WTC11 (cell line): Measurements from ENCODE around the gene HRC. TPM values are rescaled to one million over a fixed set of nuclear protein-coding genes. Genes with fewer than 3 reads are reported as not detected.

Experiments
- ATAC-seq: fragments of 200-7000 bp; cut with Tn5 transposase; 2 replicates; pipeline ENCODE4 v1.10.0; 2021; ENCODE audit warnings: mild to moderate bottlenecking, moderate library complexity
- CTCF ChIA-PET: fragments of 300-600 bp; sonication (Branson Sonifier 250); formaldehyde crosslinking; loops from one replicate; lab custom pipeline; 2021; ENCODE audit warnings: antibody characterized with exemption; lab: Charles Lee
- POLR2A ChIA-PET: fragments of 350-600 bp; sonication (Branson Sonifier 250); formaldehyde crosslinking; loops from one replicate; lab custom pipeline; 2021; ENCODE audit warnings: antibody characterized with exemption; lab: Charles Lee
- DNase-seq: peaks from one replicate; pipeline ENCODE4 v3.0.0; 2021; ENCODE audit warnings: low spot score
- H3K27ac Mint-ChIP-seq: 2 replicates; pipeline ENCODE4 v1.8.0; 2021; ENCODE audit warnings: mixed read lengths
- H3K27me3 Mint-ChIP-seq: 2 replicates; pipeline ENCODE4 v1.8.0; 2021; ENCODE audit warnings: low read depth, mild to moderate bottlenecking, moderate library complexity, mixed read lengths
- H3K36me3 Mint-ChIP-seq: 2 replicates; pipeline ENCODE4 v1.8.0; 2021; ENCODE audit warnings: mixed read lengths
- H3K4me1 Mint-ChIP-seq: 2 replicates; pipeline ENCODE4 v1.8.0; 2022; ENCODE audit warnings: mixed read lengths
- H3K4me3 Mint-ChIP-seq: 2 replicates; pipeline ENCODE4 v1.8.0; 2021; ENCODE audit warnings: mild to moderate bottlenecking, moderate library complexity, mixed read lengths
- H3K9me3 Mint-ChIP-seq: 2 replicates; pipeline ENCODE4 v1.8.0; 2021; ENCODE audit warnings: mixed read lengths
- CBFB ChIP-seq: sonication (generic); formaldehyde crosslinking; IDR thresholded peaks from 2 replicates; pipeline ENCODE4 v1.8.1; 2022; ENCODE audit warnings: mild to moderate bottlenecking, low read depth, missing genetic modification reagents
- ELF4 ChIP-seq: sonication (generic); formaldehyde crosslinking; IDR thresholded peaks from 2 replicates; pipeline ENCODE4 v1.8.1; 2022; ENCODE audit warnings: low read depth, mild to moderate bottlenecking, moderate library complexity, missing genetic modification reagents
- EMX1 ChIP-seq: fragments of 250-450 bp; sonication (Bioruptor Pico); IDR thresholded peaks from 2 replicates; pipeline ENCODE4 v1.8.0; 2021; ENCODE audit warnings: mild to moderate bottlenecking
- GABPB1 ChIP-seq: sonication (generic); formaldehyde crosslinking; IDR thresholded peaks from 2 replicates; pipeline ENCODE4 v1.8.1; 2023; ENCODE audit warnings: mild to moderate bottlenecking, missing genetic modification reagents
- JAZF1 ChIP-seq: fragments of 250-450 bp; sonication (Bioruptor Pico); IDR thresholded peaks from 2 replicates; pipeline ENCODE4 v1.9.0; 2021; ENCODE audit warnings: moderate library complexity, mild to moderate bottlenecking, inconsistent platforms
- MAX ChIP-seq: sonication (generic); formaldehyde crosslinking; IDR thresholded peaks from 2 replicates; pipeline ENCODE4 v1.8.0; 2022; ENCODE audit warnings: mild to moderate bottlenecking, missing genetic modification reagents
- NFYB ChIP-seq: sonication (generic); formaldehyde crosslinking; conservative IDR thresholded peaks from 2 replicates; pipeline ENCODE4 v1.8.0; 2022; ENCODE audit warnings: low read depth, missing genetic modification reagents
- NR1H2 ChIP-seq: sonication (generic); formaldehyde crosslinking; IDR thresholded peaks from 2 replicates; pipeline ENCODE4 v1.9.0; 2021; ENCODE audit warnings: mild to moderate bottlenecking, moderate library complexity, missing genetic modification reagents
- NR2C2 ChIP-seq: sonication (generic); formaldehyde crosslinking; IDR thresholded peaks from 2 replicates; pipeline ENCODE4 v1.8.0; 2022; ENCODE audit warnings: mild to moderate bottlenecking, missing genetic modification reagents
- NR3C1 ChIP-seq: sonication (generic); formaldehyde crosslinking; conservative IDR thresholded peaks from 2 replicates; pipeline ENCODE4 v1.8.1; 2023; ENCODE audit warnings: low read depth, mild to moderate bottlenecking, missing genetic modification reagents
- OVOL2 ChIP-seq: fragments of 250-450 bp; sonication (Bioruptor Pico); IDR thresholded peaks from 2 replicates; pipeline ENCODE4 v1.9.0; 2021; ENCODE audit warnings: mild to moderate bottlenecking, borderline replicate concordance
- ZNF671 ChIP-seq: fragments of 250-450 bp; sonication (Bioruptor Pico); IDR thresholded peaks from 2 replicates; pipeline ENCODE4 v1.8.0; 2021; ENCODE audit warnings: mild to moderate bottlenecking
- total RNA-seq: library from RNA; stranded (reverse); gene quantifications from 3 replicates; pipeline ENCODE4 v1.2.3, GENCODE V29; 2021
- TF ChIP-seq, protein P1 (sequence below): fragments of 250-450 bp; sonication (Bioruptor Pico); IDR thresholded peaks from 2 replicates; pipeline ENCODE4 v1.9.0; 2021; ENCODE audit warnings: mild to moderate bottlenecking
- TF ChIP-seq, protein P2 (sequence below): fragments of 250-450 bp; sonication (Bioruptor Pico); IDR thresholded peaks from 2 replicates; pipeline ENCODE4 v1.8.0; 2021; ENCODE audit warnings: mild to moderate bottlenecking
- TF ChIP-seq, protein P3 (sequence below): sonication (generic); formaldehyde crosslinking; IDR thresholded peaks from 2 replicates; pipeline ENCODE4 v1.8.1; 2023; ENCODE audit warnings: mild to moderate bottlenecking, missing genetic modification reagents, borderline replicate concordance
- TF ChIP-seq, protein P4 (sequence below): sonication (generic); formaldehyde crosslinking; IDR thresholded peaks from 2 replicates; pipeline ENCODE4 v1.8.1; 2022; ENCODE audit warnings: low read depth, mild to moderate bottlenecking, moderate library complexity, missing genetic modification reagents, borderline replicate concordance

The HRC gene
- total RNA-seq, 1 experiment from 2014 or later, result 1.9 TPM

GRCh38 chr19:49142866-49143335 is 12.3 kb downstream of the HRC start (continued):
- TF ChIP-seq NR3C1 (CRISPR knock-in tag), result no peak
- no peak for TF ChIP-seq EMX1
- TF ChIP-seq MAX (CRISPR knock-in tag), result peak; percentile 51
- peak; percentile 74 for TF ChIP-seq NFYB (CRISPR knock-in tag)
- no peak for TF ChIP-seq GABPB1
- TF ChIP-seq OVOL2, result no peak
- TF ChIP-seq JAZF1 (CRISPR knock-in tag), result no peak
- TF ChIP-seq, protein P1, sequence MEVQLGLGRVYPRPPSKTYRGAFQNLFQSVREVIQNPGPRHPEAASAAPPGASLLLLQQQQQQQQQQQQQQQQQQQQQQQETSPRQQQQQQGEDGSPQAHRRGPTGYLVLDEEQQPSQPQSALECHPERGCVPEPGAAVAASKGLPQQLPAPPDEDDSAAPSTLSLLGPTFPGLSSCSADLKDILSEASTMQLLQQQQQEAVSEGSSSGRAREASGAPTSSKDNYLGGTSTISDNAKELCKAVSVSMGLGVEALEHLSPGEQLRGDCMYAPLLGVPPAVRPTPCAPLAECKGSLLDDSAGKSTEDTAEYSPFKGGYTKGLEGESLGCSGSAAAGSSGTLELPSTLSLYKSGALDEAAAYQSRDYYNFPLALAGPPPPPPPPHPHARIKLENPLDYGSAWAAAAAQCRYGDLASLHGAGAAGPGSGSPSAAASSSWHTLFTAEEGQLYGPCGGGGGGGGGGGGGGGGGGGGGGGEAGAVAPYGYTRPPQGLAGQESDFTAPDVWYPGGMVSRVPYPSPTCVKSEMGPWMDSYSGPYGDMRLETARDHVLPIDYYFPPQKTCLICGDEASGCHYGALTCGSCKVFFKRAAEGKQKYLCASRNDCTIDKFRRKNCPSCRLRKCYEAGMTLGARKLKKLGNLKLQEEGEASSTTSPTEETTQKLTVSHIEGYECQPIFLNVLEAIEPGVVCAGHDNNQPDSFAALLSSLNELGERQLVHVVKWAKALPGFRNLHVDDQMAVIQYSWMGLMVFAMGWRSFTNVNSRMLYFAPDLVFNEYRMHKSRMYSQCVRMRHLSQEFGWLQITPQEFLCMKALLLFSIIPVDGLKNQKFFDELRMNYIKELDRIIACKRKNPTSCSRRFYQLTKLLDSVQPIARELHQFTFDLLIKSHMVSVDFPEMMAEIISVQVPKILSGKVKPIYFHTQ, result no peak
- no peak for TF ChIP-seq NR2C2 (CRISPR knock-in tag)
- no peak for TF ChIP-seq ZNF671 (CRISPR knock-in tag)

DNA sequence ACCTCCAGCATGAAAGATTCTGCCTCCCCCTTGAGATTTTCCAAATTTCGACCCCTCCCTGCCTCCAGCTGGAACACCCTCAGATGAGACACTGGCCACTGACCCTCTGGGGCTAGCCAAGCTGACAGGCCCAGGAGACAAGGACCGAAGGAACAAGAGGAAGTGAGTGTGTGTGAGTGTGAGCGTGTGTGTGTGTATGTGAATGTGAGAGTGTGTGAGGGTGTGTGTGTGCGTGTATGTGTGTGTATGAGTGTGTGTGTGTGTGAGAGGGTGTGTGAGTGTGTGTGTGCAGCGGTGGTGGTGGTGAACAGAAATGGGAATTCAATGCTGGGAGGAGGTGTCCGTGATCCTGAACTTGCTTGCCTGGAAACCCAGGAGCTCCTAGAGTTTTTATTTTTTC is 13.8 kb downstream of the HRC start:
- Mint-ChIP-seq H3K36me3 (peaks cover 8% of the 10 kb centered on the region), H3K4me1 (peaks cover 21% of the 10 kb centered on the region), H3K27me3 (peaks cover 35% of the 10 kb centered on the region), H3K9me3 (no peaks in the 10 kb centered on the region), H3K27ac (no peak overlapping the region; the same call in 1 of the 2 replicates), H3K4me3 (peak overlapping the region; percentile 15)
- ChIA-PET CTCF (interaction anchor here (2.9 kb wide), 1 partner anchor 58 kb away, joined by 10 read pairs; no protein-coding TSS in a partner anchor), POLR2A (no interaction called here)
- ATAC-seq (no peak), DNase-seq (no peak)
- TF ChIP-seq, protein P2, sequence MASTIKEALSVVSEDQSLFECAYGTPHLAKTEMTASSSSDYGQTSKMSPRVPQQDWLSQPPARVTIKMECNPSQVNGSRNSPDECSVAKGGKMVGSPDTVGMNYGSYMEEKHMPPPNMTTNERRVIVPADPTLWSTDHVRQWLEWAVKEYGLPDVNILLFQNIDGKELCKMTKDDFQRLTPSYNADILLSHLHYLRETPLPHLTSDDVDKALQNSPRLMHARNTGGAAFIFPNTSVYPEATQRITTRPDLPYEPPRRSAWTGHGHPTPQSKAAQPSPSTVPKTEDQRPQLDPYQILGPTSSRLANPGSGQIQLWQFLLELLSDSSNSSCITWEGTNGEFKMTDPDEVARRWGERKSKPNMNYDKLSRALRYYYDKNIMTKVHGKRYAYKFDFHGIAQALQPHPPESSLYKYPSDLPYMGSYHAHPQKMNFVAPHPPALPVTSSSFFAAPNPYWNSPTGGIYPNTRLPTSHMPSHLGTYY (CRISPR knock-in tag), result no peak

DNA sequence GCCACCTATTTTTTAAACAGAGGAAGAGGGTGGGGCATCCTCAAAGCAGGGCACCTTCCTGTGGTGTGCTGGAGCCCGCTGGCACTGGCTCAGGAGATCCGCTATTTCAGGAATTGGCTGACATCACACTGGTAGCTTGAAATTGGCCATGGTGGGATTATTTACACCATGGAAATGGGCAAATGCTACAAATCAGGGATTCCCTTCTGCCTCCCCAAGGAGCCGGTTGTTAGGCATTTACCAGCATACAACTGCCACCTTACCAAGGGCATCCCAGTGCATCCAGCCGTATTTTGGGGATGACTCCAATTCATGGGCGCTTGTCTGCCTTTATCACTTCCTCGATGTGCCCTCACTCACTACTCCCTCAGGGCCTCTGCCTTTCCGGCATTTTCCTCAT is 14.2 kb downstream of the HRC start:
- Mint-ChIP-seq H3K36me3 (peaks cover 11% of the 10 kb centered on the region), H3K27me3 (peaks cover 35% of the 10 kb centered on the region)

More for the DNA sequence above, 14.2 kb downstream of the HRC start:
- Mint-ChIP-seq H3K4me3 (peak overlapping the region; percentile 15), H3K4me1 (peaks cover 22% of the 10 kb centered on the region), H3K9me3 (no peaks in the 10 kb centered on the region), H3K27ac (no peak overlapping the region; the same call in 1 of the 2 replicates)
- ChIA-PET POLR2A (interaction anchor here (0.7 kb wide), 1 partner anchor 218 kb away, joined by 3 read pairs; no protein-coding TSS in a partner anchor), CTCF (interaction anchor here (0.7 to 2.9 kb wide), 3 partner anchors 43 to 85 kb away, joined by 3 to 12 read pairs (median 10); no protein-coding TSS in a partner anchor)
- DNase-seq, result no peak
- no peak for ATAC-seq
- no peak for TF ChIP-seq NR1H2 (CRISPR knock-in tag)
- TF ChIP-seq, protein P3, sequence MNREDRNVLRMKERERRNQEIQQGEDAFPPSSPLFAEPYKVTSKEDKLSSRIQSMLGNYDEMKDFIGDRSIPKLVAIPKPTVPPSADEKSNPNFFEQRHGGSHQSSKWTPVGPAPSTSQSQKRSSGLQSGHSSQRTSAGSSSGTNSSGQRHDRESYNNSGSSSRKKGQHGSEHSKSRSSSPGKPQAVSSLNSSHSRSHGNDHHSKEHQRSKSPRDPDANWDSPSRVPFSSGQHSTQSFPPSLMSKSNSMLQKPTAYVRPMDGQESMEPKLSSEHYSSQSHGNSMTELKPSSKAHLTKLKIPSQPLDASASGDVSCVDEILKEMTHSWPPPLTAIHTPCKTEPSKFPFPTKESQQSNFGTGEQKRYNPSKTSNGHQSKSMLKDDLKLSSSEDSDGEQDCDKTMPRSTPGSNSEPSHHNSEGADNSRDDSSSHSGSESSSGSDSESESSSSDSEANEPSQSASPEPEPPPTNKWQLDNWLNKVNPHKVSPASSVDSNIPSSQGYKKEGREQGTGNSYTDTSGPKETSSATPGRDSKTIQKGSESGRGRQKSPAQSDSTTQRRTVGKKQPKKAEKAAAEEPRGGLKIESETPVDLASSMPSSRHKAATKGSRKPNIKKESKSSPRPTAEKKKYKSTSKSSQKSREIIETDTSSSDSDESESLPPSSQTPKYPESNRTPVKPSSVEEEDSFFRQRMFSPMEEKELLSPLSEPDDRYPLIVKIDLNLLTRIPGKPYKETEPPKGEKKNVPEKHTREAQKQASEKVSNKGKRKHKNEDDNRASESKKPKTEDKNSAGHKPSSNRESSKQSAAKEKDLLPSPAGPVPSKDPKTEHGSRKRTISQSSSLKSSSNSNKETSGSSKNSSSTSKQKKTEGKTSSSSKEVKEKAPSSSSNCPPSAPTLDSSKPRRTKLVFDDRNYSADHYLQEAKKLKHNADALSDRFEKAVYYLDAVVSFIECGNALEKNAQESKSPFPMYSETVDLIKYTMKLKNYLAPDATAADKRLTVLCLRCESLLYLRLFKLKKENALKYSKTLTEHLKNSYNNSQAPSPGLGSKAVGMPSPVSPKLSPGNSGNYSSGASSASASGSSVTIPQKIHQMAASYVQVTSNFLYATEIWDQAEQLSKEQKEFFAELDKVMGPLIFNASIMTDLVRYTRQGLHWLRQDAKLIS (CRISPR knock-in tag), result no peak
- TF ChIP-seq, protein P4, sequence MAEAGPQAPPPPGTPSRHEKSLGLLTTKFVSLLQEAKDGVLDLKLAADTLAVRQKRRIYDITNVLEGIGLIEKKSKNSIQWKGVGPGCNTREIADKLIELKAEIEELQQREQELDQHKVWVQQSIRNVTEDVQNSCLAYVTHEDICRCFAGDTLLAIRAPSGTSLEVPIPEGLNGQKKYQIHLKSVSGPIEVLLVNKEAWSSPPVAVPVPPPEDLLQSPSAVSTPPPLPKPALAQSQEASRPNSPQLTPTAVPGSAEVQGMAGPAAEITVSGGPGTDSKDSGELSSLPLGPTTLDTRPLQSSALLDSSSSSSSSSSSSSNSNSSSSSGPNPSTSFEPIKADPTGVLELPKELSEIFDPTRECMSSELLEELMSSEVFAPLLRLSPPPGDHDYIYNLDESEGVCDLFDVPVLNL (CRISPR knock-in tag), result no peak
- TF ChIP-seq CBFB (CRISPR knock-in tag), result no peak
- TF ChIP-seq ELF4 (CRISPR knock-in tag), result no peak
- no peak for TF ChIP-seq MAX (CRISPR knock-in tag)
